Skeletal muscle tissue (tissue), 4 donors: ENCODE data around the gene GTF2IRD2. TPM values are rescaled to one million over a fixed set of nuclear protein-coding genes. Genes with fewer than 3 reads are reported as not detected.
"Not testable (repeated sequence)": the region's sequence is repeated elsewhere in the genome, so short reads cannot be mapped to it uniquely, and the experiment has no call there.

Experiments used
- H3K27ac ChIP-seq: one replicate; pipeline ENCODE4 v1.7.0; 2013; ENCODE audit warnings: mild to moderate bottlenecking, low read depth, low read length, inconsistent platforms
- H3K27me3 ChIP-seq, 3 donors: one replicate each; pipeline ENCODE4 v1.7.0; 2013; ENCODE audit warnings: low read length in 3 of 3; ENCODE audit not compliant: control insufficient read depth in 3 of 3, insufficient read depth in 3 of 3
- H3K36me3 ChIP-seq, 3 donors: one replicate each; pipeline ENCODE4 v1.7.0; 2013; ENCODE audit warnings: low read length in 3 of 3; ENCODE audit not compliant: control insufficient read depth in 3 of 3, insufficient read depth in 3 of 3
- H3K4me1 ChIP-seq, 3 donors: one replicate each; pipeline ENCODE4 v1.7.0; 2013; ENCODE audit warnings: low read length in 3 of 3, mild to moderate bottlenecking in 3 of 3; ENCODE audit not compliant: control insufficient read depth in 3 of 3, insufficient read depth in 3 of 3
- H3K4me3 ChIP-seq, 3 donors: one replicate each; pipeline ENCODE4 v1.7.0; 2013; ENCODE audit warnings: low read length in 3 of 3
- H3K9ac ChIP-seq, 3 donors: one replicate each; pipeline ENCODE4 v1.7.0; 2013; ENCODE audit warnings: low read length in 3 of 3, mild to moderate bottlenecking in 3 of 3, moderate library complexity in 2 of 3, low read depth in 1 of 3
- H3K9me3 ChIP-seq, 3 donors: one replicate each; pipeline ENCODE4 v1.7.0; 2013; ENCODE audit warnings: low read length in 3 of 3; ENCODE audit not compliant: control insufficient read depth in 3 of 3
- total RNA-seq: library from RNA; depleted of rRNA; stranded (reverse); fragments of >200 nt; gene quantifications from one replicate; pipeline ENCODE4 v1.2.3, GENCODE V29; 2014
- donor health status: Osteomylitis.

GTF2IRD2 gene
- total RNA-seq, 1 donor from 2014 or later = 36.0 TPM

DNA sequence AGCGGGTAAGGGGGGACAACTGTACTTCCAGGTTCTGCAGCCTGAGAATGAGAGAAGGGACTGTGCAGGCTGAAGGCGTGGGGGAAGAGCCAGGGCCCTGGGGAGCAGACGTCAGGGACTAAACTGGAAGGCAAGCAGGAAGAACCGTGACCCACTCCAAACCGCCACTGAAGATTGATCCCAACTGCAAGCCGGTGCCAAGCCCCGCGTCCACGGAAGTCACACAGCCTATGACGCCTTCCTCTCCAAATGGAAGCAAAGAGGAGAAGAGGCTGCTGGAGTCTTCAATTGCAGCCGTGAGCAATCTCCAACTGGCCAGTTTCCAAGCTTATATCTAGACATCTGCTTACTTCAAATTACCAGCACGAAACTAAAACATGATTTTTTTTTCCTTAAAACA, 1.6 kb downstream of the GTF2IRD2 start:
- H3K4me1 ChIP-seq, H3K27ac ChIP-seq, H3K4me3 ChIP-seq, H3K9ac ChIP-seq, H3K9me3 ChIP-seq, H3K27me3 ChIP-seq, H3K36me3 ChIP-seq: not testable (repeated sequence)

DNA sequence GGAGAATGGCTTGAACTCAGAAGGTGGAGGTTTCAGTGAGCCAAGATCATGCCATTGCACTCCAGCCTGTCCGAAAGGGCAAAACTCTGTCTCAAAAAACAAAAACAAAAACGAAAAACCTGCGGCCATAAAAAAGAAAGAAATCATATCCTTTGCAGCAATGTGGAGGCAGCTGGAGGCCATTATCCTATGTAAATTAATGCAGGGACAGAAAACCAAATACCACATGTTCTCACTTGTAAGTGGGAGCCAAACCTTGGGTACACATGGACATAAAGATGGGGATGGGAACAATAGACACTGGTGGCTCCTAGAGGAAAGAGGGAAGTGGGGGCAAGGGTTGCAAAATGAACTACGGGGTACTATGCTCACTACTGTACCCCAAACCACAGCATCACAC, 21.0 kb downstream of the GTF2IRD2 start:
- not testable (repeated sequence) for H3K36me3 ChIP-seq, H3K4me1 ChIP-seq, H3K27me3 ChIP-seq, H3K27ac ChIP-seq, H3K4me3 ChIP-seq, H3K9ac ChIP-seq, H3K9me3 ChIP-seq

DNA sequence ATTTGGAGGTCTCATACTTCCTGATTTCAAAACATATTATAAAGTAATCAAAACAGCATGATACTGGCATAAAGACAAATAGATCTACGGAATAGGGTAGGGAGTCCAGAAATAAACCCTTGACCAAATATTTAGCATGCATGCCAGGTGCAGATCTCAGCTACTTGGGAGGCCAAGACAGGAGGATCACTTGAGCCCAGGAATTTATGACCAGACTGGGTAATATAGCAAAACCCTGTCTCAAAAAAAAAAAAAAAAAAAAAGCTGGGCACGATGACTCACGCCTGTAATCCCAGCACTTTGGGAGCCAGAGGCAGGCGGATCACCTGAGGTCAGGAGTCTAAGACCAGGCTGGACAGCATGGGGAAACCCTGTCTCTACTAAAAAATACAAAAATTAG, 21.4 kb downstream of the GTF2IRD2 start:
- H3K9ac ChIP-seq, H3K4me1 ChIP-seq, H3K36me3 ChIP-seq, H3K27ac ChIP-seq, H3K4me3 ChIP-seq, H3K9me3 ChIP-seq, H3K27me3 ChIP-seq: not testable (repeated sequence)

DNA sequence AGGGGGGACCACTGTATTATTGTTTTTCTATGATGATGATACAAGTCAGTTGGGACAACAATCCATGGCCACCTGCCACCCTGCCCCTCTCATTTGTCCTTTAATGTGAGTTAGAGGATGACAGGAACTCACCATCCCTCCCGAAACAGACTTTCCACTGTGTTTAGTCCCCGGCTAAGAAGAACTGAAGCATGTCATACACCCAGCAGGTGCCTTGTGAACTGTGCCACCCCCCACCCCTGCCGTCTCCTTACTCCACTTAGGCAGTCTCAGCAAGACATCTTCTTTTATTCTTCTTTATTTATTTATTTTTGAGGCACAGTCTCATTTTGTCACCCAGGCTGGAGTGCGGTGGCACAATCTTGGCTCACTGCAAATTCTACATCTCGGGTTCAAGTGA, 30.1 kb downstream of the GTF2IRD2 start:
- not testable (repeated sequence) for H3K36me3 ChIP-seq, H3K9ac ChIP-seq, H3K27me3 ChIP-seq, H3K4me1 ChIP-seq, H3K4me3 ChIP-seq, H3K9me3 ChIP-seq, H3K27ac ChIP-seq

DNA sequence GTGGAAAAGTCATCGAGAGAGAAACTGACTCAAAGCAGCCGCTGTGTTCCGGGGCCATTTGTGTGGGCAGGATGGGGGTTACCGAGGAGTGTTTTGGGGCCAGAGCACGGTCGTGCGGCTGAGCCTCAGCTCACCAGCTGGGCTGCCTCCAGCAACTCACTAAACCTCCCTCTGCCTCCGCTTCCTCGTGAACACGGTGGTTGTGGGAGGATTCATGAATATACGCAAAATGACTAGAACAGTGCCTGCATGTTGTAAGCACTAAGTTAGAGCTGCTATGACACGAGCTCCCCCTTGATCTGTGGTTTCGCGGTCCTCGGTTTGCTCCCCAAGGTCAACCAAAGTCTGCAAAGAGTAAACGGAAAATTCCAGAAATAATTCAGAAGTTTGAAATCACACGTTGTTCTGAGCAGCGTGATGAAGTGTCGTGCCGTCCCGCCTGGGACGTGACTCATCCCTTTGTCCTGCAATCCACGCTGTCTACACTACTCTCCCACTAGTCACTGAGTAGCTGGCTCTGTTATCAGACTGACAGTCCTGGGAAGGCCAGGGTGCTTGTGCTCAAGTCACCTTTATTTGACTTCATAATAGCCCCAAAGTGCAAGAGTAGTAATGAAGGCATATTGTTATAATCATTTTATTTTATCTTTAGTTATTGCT, 31.1 kb downstream of the GTF2IRD2 start:
- H3K27ac ChIP-seq, H3K4me1 ChIP-seq, H3K27me3 ChIP-seq, H3K36me3 ChIP-seq, H3K9ac ChIP-seq, H3K9me3 ChIP-seq, H3K4me3 ChIP-seq: not testable (repeated sequence)

DNA sequence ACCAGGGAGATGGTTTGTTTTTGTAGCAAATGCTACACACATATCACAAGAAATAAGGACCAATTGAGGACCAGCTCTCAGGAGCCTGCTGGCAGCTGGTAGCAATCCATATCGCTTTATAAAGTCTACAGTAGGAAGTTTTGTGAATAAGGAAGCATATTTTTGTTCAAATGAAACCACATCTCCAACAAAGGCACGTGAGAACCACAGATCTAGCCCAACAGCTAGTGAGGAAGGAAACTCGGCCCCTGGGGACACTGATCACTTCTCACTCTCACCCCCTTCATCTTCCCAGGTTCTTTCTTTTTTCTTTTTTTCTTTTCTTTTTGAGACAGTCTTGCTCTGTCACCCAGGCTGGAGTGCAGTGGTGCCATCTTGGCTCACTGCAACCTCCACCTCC, 35.5 kb downstream of the GTF2IRD2 start:
- not testable (repeated sequence) for H3K36me3 ChIP-seq

DNA sequence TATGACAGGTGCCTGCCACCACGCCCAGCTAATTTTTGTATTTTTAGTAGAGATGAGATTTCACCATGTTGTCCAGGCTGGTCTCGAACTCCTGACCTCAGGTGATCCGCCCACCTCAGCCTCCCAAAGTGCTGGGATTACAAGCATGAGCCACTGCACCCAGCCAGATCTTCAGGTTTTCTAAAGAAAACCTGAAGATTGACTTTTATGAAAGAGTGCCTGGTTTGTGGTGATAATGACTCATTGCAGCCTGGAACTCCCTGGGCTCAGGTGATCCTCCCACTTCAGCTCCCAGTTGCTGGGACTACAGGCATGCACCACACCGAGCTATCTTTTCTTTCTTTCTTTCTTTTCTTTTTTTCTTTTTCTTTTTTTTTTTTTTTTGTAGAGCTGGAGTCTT, 52.8 kb downstream of the GTF2IRD2 start:
- not testable (repeated sequence) for H3K36me3 ChIP-seq, H3K9me3 ChIP-seq, H3K4me1 ChIP-seq, H3K9ac ChIP-seq, H3K4me3 ChIP-seq, H3K27me3 ChIP-seq, H3K27ac ChIP-seq

More for the DNA sequence above, 35.5 kb downstream of the GTF2IRD2 start:
- H3K9me3 ChIP-seq, H3K9ac ChIP-seq, H3K4me3 ChIP-seq, H3K27me3 ChIP-seq, H3K27ac ChIP-seq, H3K4me1 ChIP-seq: not testable (repeated sequence)

DNA sequence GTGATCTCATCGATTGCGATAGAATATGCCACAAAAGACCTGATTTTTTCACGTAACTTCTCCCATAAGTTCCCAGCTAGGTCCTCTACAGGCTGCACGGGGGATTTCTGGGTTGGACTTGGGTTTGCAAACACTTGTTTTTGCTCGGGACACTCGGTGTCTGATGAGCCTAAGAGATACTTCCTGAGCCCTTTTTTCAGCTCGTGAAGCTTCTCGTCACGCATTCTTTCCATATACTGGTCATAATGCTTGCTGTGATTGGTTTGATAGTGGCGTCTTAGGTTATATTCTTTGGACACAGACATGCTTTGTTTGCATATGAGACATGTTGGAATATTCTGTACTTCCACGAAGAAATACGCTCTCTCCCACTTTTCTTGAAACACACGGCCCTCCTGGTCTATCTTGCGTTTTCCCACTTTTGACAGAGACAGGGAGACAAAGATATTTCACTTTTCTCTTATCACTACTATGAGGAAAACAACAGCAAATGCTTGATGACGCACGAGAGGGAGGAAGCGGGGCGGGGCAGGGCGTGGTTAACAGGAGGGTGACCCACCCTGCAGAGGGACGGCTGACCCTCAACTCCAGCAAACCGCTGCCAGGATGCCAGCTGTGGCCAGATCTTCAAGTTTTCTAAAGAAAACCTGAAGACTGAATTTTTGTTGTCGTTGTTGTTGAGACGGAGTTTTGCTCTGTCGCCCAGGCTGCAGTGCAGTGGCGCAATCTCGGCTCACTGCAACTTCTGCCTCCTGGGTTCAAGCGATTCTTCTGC, 53.4 kb downstream of the GTF2IRD2 start:
- H3K4me3 ChIP-seq, H3K9me3 ChIP-seq, H3K36me3 ChIP-seq, H3K27ac ChIP-seq, H3K4me1 ChIP-seq, H3K27me3 ChIP-seq, H3K9ac ChIP-seq: not testable (repeated sequence)

DNA sequence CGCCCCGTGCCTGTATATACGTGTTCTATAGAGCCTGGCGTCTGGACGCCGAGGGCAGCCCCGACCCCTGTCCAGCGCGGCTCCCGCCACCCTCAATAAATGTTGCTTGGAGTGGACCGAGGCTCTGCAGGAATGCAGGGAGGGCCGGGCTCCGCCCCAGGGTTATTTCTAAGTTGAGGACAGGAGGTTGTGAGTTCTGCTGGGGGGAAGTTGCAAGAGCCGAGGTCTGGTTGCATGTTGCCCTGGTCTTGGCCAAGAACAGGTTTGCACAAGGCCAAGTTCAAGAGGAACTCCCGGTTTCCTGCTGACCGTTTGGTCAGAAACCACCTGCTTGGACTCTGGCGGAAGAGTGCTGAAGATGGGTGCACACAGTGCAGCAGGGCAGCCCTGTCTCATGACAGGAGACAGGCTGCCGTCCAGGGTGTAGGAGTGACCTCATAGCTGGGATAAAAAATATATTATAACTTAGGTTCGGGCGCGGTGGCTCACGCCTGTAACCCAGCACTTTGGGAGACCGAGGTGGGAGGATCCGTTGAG, 62.1 kb downstream of the GTF2IRD2 start:
- H3K36me3 ChIP-seq, H3K27me3 ChIP-seq, H3K4me1 ChIP-seq, H3K9me3 ChIP-seq, H3K4me3 ChIP-seq, H3K9ac ChIP-seq, H3K27ac ChIP-seq: not testable (repeated sequence)

DNA sequence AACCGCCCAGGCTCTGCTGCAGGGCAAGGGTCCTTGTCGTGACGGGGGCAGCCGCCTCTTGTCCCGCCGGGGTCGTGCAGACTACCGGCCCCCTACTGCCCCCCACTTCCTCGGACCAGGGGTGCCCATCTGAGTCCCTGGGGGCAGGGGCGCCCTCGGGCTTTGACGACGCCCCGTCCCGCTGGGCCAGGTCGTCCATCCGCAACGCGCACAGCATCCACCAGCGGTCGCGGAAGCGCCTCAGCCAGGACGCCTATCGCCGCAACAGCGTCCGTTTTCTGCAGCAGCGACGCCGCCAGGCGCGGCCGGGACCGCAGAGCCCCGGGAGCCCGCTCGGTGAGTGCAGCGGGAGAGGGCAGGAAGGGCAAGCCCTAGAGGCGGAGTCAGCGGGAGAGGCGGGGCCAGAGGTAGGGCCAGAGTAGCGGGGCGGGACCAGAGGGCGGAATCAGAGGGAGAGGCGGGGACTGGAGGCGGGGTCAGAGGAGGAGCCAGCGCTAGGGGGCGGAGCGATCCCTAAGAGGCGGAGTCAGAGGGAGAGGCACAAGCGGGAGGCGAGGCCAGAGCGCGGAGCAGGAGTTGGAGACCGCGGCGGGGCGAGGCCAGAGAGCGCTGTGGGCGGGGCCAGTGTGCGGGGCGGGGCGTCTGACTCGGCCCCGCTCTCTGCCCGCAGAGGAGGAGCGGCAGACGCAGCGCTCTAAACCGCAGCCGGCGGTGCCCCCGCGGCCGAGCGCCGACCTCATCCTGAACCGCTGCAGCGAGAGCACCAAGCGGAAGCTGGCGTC, 62.8 kb downstream of the GTF2IRD2 start:
- H3K27ac ChIP-seq, H3K36me3 ChIP-seq, H3K4me1 ChIP-seq, H3K9me3 ChIP-seq, H3K27me3 ChIP-seq, H3K4me3 ChIP-seq: not testable (repeated sequence)
- peak overlapping the region in 1 of 3 donors; percentile 25 for H3K9ac ChIP-seq
